GM12874 (cell line): ENCODE measurements around the gene OR4E2.

Experiments
- TF ChIP-seq, protein P1 (sequence below): IDR thresholded peaks from 2 replicates; pipeline ENCODE4 v1.5.1; 2011; ENCODE audit warnings: low read depth, mild to moderate bottlenecking, control low read depth, low read length, moderate library complexity; ENCODE audit not compliant: insufficient read depth

Gene OR4E2

DNA sequence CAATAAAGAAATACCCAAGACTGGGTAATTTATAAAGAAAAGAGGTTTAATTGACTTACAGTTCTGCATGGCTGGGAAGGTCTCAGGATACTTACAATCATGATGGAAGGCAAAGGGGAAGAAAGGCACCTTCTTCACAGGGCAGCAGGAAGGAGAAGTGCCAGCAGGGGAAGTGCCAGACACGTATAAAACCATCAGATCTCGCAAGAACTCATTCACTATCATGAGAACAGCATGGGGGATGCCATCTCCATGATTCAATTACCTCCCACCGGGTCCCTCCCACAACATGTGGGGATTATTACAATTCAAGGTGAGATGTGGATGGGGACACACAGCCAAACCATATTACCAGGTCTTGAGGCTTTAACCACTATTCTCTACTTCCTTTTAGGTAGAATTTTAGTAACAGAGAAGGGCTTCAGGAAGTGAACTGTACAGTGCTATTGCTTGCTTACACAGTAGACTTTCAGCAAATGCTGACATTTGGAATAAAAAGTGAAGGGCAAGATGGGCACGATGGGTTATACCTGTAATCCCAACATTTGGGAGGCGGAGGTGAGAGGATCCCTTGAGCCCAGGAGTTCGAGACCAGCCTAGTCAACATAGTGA is 60.8 kb downstream of the OR4E2 start:
- TF ChIP-seq, protein P1, sequence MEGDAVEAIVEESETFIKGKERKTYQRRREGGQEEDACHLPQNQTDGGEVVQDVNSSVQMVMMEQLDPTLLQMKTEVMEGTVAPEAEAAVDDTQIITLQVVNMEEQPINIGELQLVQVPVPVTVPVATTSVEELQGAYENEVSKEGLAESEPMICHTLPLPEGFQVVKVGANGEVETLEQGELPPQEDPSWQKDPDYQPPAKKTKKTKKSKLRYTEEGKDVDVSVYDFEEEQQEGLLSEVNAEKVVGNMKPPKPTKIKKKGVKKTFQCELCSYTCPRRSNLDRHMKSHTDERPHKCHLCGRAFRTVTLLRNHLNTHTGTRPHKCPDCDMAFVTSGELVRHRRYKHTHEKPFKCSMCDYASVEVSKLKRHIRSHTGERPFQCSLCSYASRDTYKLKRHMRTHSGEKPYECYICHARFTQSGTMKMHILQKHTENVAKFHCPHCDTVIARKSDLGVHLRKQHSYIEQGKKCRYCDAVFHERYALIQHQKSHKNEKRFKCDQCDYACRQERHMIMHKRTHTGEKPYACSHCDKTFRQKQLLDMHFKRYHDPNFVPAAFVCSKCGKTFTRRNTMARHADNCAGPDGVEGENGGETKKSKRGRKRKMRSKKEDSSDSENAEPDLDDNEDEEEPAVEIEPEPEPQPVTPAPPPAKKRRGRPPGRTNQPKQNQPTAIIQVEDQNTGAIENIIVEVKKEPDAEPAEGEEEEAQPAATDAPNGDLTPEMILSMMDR = no peak
